GM23338 (cell line): ENCODE measurements around the gene CPB2. TPM values are rescaled to one million over a fixed set of nuclear protein-coding genes. Genes with fewer than 3 reads are reported as not detected.

ENCODE experiments used
- ATAC-seq: fragments of 200-7000 bp; cut with Tn5 transposase; 3 replicates; pipeline ENCODE4 v1.9.1; 2020
- DNase-seq: peaks from one replicate; pipeline ENCODE4 v3.0.0-alpha.2; 2015; ENCODE audit warnings: low spot score
- H2AFZ ChIP-seq: fragments of 200-600 bp; sonication (generic); 2 replicates; pipeline ENCODE4 v1.8.0; 2016; ENCODE audit warnings: antibody characterized with exemption, mild to moderate bottlenecking, moderate library complexity
- H3F3A ChIP-seq: fragments of 200-600 bp; sonication (generic); replicated peaks from 2 replicates; pipeline ENCODE4 v1.8.0; 2017; ENCODE audit warnings: antibody characterized with exemption, mixed run types, low read depth
- H3K27ac ChIP-seq: fragments of 200-600 bp; sonication (generic); 2 replicates; pipeline ENCODE4 v1.6.1; 2016; ENCODE audit warnings: low read depth
- H3K27me3 ChIP-seq: fragments of 200-600 bp; sonication (generic); 2 replicates; pipeline ENCODE4 v1.8.0; 2016; ENCODE audit warnings: mild to moderate bottlenecking, mixed run types, moderate library complexity; ENCODE audit not compliant: insufficient read depth
- H3K36me3 ChIP-seq: fragments of 200-600 bp; sonication (generic); 2 replicates; pipeline ENCODE4 v1.8.0; 2016; ENCODE audit warnings: mild to moderate bottlenecking; ENCODE audit not compliant: insufficient read depth
- H3K4me1 ChIP-seq: fragments of 200-600 bp; sonication (generic); 2 replicates; pipeline ENCODE4 v1.8.0; 2016; ENCODE audit warnings: mild to moderate bottlenecking, moderate library complexity; ENCODE audit not compliant: insufficient read depth
- H3K4me2 ChIP-seq: fragments of 200-600 bp; sonication (generic); 2 replicates; pipeline ENCODE4 v1.7.1; 2017; ENCODE audit warnings: mixed run types
- H3K4me3 ChIP-seq: fragments of 200-600 bp; sonication (generic); 2 replicates; pipeline ENCODE4 v1.6.1; 2016; ENCODE audit warnings: mixed run types
- H3K79me2 ChIP-seq: fragments of 200-600 bp; sonication (generic); replicated peaks from 2 replicates; pipeline ENCODE4 v1.8.0; 2017; ENCODE audit warnings: mild to moderate bottlenecking; ENCODE audit not compliant: insufficient read depth
- H3K9me2 ChIP-seq: fragments of 200-600 bp; sonication (generic); 2 replicates; pipeline ENCODE4 v1.8.0; 2017; ENCODE audit not compliant: insufficient read depth
- H4K20me1 ChIP-seq: fragments of 200-600 bp; sonication (generic); replicated peaks from 2 replicates; pipeline ENCODE4 v1.8.0; 2017; ENCODE audit warnings: mild to moderate bottlenecking; ENCODE audit not compliant: insufficient read depth
- H3K27ac Mint-ChIP-seq: 2 replicates; pipeline ENCODE4 v1.8.0; 2020; ENCODE audit warnings: inconsistent platforms, mild to moderate bottlenecking, moderate library complexity, mixed read lengths
- H3K27me3 Mint-ChIP-seq: 3 replicates; pipeline ENCODE4 v1.8.0; 2022; ENCODE audit warnings: low read depth, mild to moderate bottlenecking, moderate library complexity, mixed read lengths, inconsistent platforms; ENCODE audit not compliant: insufficient read depth, poor library complexity
- H3K36me3 Mint-ChIP-seq: 3 replicates; pipeline ENCODE4 v1.8.0; 2021; ENCODE audit warnings: low read depth, mild to moderate bottlenecking, inconsistent platforms, moderate library complexity, mixed read lengths
- H3K4me1 Mint-ChIP-seq: 3 replicates; pipeline ENCODE4 v1.8.0; 2020; ENCODE audit warnings: mild to moderate bottlenecking, inconsistent platforms, mixed read lengths
- H3K4me3 Mint-ChIP-seq: 3 replicates; pipeline ENCODE4 v1.8.0; 2021; ENCODE audit warnings: moderate library complexity, mild to moderate bottlenecking, inconsistent platforms, mixed read lengths
- H3K9me3 Mint-ChIP-seq: 3 replicates; pipeline ENCODE4 v1.8.0; 2020; ENCODE audit warnings: moderate library complexity, mild to moderate bottlenecking, inconsistent platforms, mixed read lengths
- CREB1 ChIP-seq: fragments of 250-450 bp; sonication (Bioruptor Pico); IDR thresholded peaks from 2 replicates; pipeline ENCODE4 v1.5.0; 2020; ENCODE audit warnings: low read depth, mild to moderate bottlenecking, moderate library complexity
- CTCF ChIP-seq, 2 experiments: fragments of 200-600 bp in 1 of 2; sonication (generic) in 1 of 2; conservative IDR thresholded peaks; 2 replicates each; pipeline versions ENCODE4 v1.5.1 to v1.6.1; 2016 to 2017; ENCODE audit warnings: antibody characterized with exemption in 2 of 2, low read depth in 2 of 2, mild to moderate bottlenecking in 2 of 2, moderate library complexity in 1 of 2
- ETS1 ChIP-seq: IDR thresholded peaks from 2 replicates; pipeline ENCODE4 v1.6.1; 2016; ENCODE audit warnings: antibody characterized with exemption
- EZH2 ChIP-seq: fragments of 200-600 bp; sonication (generic); IDR thresholded peaks from one replicate; pipeline ENCODE4 v1.8.0; 2017; ENCODE audit warnings: antibody characterized with exemption, mild to moderate bottlenecking, low read depth; ENCODE audit not compliant: unreplicated experiment
- EZH2phosphoT487 ChIP-seq: fragments of 200-600 bp; sonication (generic); IDR thresholded peaks from one replicate; pipeline ENCODE4 v1.8.1; 2018; ENCODE audit warnings: antibody characterized with exemption; ENCODE audit not compliant: unreplicated experiment
- JUNB ChIP-seq: IDR thresholded peaks from one replicate; pipeline ENCODE4 v1.6.1; 2016; ENCODE audit warnings: antibody characterized with exemption; ENCODE audit not compliant: unreplicated experiment
- NANOG ChIP-seq: IDR thresholded peaks from 2 replicates; pipeline ENCODE4 v1.6.1; 2016; ENCODE audit warnings: antibody characterized with exemption, borderline replicate concordance
- POLR2AphosphoS5 ChIP-seq: IDR thresholded peaks from 2 replicates; pipeline ENCODE4 v1.6.1; 2016; ENCODE audit warnings: antibody characterized with exemption, low read depth
- STAT1 ChIP-seq: IDR thresholded peaks from one replicate; pipeline ENCODE4 v1.6.1; 2016; ENCODE audit warnings: antibody characterized with exemption; ENCODE audit not compliant: unreplicated experiment
- ZNF114 ChIP-seq: fragments of 250-450 bp; sonication (Bioruptor Pico); IDR thresholded peaks from 2 replicates; pipeline ENCODE4 v1.5.0; 2020; ENCODE audit warnings: mild to moderate bottlenecking, moderate library complexity
- ZNF331 ChIP-seq: fragments of 250-450 bp; sonication (Bioruptor Pico); IDR thresholded peaks from 2 replicates; pipeline ENCODE4 v1.5.0; 2020; ENCODE audit warnings: low read depth, mild to moderate bottlenecking, moderate library complexity
- polyA plus RNA-seq: library from polyadenylated mRNA; unstranded; fragments of >200 nt; fragmentation: Nextera tagmentation; extraction: Ambion mirVana; gene quantifications from 2 replicates; pipeline ENCODE4 v1.2.1, GENCODE V29; 2016
- total RNA-seq: library from RNA; depleted of rRNA; stranded (reverse); fragments of >200 nt; shearing (Covaris generic); gene quantifications from 2 replicates; pipeline ENCODE4 v1.2.3, GENCODE V29; 2014
- TF ChIP-seq, protein P1 (sequence below): fragments of 250-450 bp; sonication (Bioruptor Pico); IDR thresholded peaks from 2 replicates; pipeline ENCODE4 v1.5.0; 2020; ENCODE audit warnings: mild to moderate bottlenecking, moderate library complexity

CPB2 gene
- total and polyA plus RNA-seq, 2 experiments from 2014 or later = 0.47 TPM; not detected in 1

DNA sequence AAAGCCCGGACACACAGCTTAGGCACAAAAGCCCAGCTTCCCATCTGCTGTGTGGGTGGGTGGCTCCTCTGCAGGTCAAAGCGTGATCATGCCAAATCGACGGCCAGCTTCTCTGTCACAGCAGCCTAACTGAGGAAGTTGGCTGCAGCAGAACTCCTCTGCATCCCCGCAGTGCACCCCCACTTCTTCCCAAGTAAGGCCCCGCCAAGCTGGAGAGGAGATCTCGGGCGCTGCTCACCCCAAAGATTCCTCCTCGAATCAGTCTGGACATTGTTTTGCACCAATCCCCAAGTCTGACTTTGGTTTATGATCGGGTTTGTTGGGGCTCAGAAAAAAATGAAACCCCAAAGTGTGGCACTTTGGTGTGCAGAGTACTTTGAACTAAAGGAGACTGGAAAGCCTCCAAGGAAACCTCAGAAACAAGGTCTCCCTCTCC is 19.7 kb upstream of the CPB2 start (continued):
- TF ChIP-seq CTCF (conservative IDR thresholded peaks at IDR 0.05; ENCODE audit: low read depth in 2 of 2) (no peak), EZH2phosphoT487 (no peak), ZNF114 (CRISPR knock-in tag) (no peak), POLR2AphosphoS5 (no peak), JUNB (no peak), CREB1 (no peak), ZNF331 (CRISPR knock-in tag) (no peak), ETS1 (no peak)

DNA sequence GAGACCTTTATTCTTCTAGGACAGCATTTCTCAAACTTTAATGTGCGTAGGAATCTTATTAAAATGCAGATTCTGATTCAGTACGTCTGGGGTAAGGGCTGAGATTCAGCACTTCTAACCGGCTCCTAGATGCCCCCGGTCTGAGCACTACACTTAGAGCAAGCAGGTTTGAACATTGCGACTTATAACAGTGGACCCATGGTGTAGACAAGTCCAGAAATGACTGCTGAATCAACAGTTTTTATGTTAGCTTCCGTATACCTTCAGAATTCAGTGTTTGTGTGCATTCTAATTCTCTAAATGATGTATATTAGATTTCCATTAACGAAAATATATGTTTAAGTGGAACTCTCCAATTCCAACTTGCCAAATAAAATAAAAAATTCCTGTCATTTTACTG is 17.5 kb upstream of the CPB2 start:
- ATAC-seq (no peak), DNase-seq (no peak)
- Histone ChIP-seq H3K4me1 (peaks cover 8% of the 10 kb centered on the region; the same call in 1 of the 2 replicates), H3F3A (no peaks in the 10 kb centered on the region), H3K4me3 (no peak overlapping the region), H4K20me1 (no peaks in the 10 kb centered on the region), H3K79me2 (no peaks in the 10 kb centered on the region), H3K27ac (no peak overlapping the region), H2AFZ (peak overlapping the region; percentile 18; the same call in 1 of the 2 replicates), H3K27me3 (no peaks in the 10 kb centered on the region), H3K4me2 (no peak overlapping the region), H3K36me3 (no peaks in the 10 kb centered on the region), H3K9me2 (no peaks in the 10 kb centered on the region)
- H3K9me3 Mint-ChIP-seq = no peaks in the 10 kb centered on the region; the same call in 2 of the 3 replicates
- no peak overlapping the region for H3K4me3 Mint-ChIP-seq
- no peak overlapping the region for H3K27ac Mint-ChIP-seq
- peaks cover 5% of the 10 kb centered on the region for H3K27me3 Mint-ChIP-seq
- peaks cover 14% of the 10 kb centered on the region for H3K4me1 Mint-ChIP-seq
- H3K36me3 Mint-ChIP-seq = no peaks in the 10 kb centered on the region
- TF ChIP-seq POLR2AphosphoS5 (no peak), EZH2 (no peak), CTCF (conservative IDR thresholded peaks at IDR 0.05; ENCODE audit: low read depth in 2 of 2) (no peak), ZNF331 (CRISPR knock-in tag) (no peak), STAT1 (no peak), CREB1 (no peak), JUNB (no peak), NANOG (no peak)
- TF ChIP-seq, protein P1, sequence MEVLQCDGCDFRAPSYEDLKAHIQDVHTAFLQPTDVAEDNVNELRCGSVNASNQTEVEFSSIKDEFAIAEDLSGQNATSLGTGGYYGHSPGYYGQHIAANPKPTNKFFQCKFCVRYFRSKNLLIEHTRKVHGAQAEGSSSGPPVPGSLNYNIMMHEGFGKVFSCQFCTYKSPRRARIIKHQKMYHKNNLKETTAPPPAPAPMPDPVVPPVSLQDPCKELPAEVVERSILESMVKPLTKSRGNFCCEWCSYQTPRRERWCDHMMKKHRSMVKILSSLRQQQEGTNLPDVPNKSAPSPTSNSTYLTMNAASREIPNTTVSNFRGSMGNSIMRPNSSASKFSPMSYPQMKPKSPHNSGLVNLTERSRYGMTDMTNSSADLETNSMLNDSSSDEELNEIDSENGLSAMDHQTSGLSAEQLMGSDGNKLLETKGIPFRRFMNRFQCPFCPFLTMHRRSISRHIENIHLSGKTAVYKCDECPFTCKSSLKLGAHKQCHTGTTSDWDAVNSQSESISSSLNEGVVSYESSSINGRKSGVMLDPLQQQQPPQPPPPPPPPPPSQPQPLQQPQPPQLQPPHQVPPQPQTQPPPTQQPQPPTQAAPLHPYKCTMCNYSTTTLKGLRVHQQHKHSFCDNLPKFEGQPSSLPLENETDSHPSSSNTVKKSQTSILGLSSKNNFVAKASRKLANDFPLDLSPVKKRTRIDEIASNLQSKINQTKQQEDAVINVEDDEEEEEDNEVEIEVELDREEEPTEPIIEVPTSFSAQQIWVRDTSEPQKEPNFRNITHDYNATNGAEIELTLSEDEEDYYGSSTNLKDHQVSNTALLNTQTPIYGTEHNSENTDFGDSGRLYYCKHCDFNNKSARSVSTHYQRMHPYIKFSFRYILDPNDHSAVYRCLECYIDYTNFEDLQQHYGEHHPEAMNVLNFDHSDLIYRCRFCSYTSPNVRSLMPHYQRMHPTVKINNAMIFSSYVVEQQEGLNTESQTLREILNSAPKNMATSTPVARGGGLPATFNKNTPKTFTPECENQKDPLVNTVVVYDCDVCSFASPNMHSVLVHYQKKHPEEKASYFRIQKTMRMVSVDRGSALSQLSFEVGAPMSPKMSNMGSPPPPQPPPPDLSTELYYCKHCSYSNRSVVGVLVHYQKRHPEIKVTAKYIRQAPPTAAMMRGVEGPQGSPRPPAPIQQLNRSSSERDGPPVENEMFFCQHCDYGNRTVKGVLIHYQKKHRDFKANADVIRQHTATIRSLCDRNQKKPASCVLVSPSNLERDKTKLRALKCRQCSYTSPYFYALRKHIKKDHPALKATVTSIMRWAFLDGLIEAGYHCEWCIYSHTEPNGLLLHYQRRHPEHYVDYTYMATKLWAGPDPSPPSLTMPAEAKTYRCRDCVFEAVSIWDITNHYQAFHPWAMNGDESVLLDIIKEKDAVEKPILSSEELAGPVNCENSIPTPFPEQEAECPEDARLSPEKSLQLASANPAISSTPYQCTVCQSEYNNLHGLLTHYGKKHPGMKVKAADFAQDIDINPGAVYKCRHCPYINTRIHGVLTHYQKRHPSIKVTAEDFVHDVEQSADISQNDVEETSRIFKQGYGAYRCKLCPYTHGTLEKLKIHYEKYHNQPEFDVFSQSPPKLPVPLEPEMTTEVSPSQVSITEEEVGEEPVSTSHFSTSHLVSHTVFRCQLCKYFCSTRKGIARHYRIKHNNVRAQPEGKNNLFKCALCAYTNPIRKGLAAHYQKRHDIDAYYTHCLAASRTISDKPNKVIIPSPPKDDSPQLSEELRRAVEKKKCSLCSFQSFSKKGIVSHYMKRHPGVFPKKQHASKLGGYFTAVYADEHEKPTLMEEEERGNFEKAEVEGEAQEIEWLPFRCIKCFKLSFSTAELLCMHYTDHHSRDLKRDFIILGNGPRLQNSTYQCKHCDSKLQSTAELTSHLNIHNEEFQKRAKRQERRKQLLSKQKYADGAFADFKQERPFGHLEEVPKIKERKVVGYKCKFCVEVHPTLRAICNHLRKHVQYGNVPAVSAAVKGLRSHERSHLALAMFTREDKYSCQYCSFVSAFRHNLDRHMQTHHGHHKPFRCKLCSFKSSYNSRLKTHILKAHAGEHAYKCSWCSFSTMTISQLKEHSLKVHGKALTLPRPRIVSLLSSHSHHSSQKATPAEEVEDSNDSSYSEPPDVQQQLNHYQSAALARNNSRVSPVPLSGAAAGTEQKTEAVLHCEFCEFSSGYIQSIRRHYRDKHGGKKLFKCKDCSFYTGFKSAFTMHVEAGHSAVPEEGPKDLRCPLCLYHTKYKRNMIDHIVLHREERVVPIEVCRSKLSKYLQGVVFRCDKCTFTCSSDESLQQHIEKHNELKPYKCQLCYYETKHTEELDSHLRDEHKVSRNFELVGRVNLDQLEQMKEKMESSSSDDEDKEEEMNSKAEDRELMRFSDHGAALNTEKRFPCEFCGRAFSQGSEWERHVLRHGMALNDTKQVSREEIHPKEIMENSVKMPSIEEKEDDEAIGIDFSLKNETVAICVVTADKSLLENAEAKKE (CRISPR knock-in tag) = no peak
